ENCODE results near the gene B4GALT3. TPM values are rescaled to one million over a fixed set of nuclear protein-coding genes. Genes with fewer than 3 reads are reported as not detected.

B4GALT3 gene
- total RNA-seq, 1 donor from 2014 or later = 38.0 TPM

DNA sequence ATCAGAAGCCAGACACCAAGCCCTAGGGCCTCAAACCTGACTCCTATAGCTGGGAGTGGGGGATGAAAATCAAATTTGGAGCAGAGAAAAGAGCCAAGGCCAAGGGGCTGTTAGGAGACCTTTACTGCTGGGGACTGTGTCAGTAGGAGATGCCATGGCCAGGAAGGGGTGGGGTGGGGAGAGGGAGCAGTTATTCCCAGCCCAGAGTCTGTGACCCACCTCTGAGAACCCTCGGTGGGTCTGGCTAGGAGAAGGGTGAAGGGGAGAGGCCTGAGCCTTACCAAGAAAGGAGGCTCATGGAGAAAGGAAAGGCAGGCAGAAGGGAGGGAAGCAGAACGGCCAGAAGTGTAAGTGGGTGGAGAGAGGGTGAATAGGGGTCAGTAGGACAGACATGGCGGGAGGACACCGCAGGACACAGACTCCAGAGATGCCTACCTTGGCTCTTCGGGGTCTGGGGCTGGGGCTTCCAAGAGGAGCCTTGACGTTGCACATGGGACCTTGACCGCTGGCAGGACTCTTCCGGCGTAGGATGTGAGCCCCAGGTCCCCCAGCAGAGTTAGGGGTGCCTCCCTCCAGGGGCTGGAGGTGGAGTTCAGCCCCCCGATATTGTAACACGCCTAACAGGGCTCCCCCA lies 20.4 kb upstream of the B4GALT3 start:
- TF ChIP-seq, protein P1, sequence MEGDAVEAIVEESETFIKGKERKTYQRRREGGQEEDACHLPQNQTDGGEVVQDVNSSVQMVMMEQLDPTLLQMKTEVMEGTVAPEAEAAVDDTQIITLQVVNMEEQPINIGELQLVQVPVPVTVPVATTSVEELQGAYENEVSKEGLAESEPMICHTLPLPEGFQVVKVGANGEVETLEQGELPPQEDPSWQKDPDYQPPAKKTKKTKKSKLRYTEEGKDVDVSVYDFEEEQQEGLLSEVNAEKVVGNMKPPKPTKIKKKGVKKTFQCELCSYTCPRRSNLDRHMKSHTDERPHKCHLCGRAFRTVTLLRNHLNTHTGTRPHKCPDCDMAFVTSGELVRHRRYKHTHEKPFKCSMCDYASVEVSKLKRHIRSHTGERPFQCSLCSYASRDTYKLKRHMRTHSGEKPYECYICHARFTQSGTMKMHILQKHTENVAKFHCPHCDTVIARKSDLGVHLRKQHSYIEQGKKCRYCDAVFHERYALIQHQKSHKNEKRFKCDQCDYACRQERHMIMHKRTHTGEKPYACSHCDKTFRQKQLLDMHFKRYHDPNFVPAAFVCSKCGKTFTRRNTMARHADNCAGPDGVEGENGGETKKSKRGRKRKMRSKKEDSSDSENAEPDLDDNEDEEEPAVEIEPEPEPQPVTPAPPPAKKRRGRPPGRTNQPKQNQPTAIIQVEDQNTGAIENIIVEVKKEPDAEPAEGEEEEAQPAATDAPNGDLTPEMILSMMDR (IDR thresholded peaks at IDR 0.05; ENCODE audit: unreplicated experiment) = no peak
- Mint-ChIP-seq H3K36me3 (no peaks in the 10 kb centered on the region), H3K27me3 (ENCODE audit: low read depth) (no peaks in the 10 kb centered on the region), H3K27ac (peak overlapping the region; percentile 92), H3K4me3 (peak overlapping the region; percentile 62), H3K9me3 (no peaks in the 10 kb centered on the region), H3K4me1 (peaks cover 52% of the 10 kb centered on the region)
- DNase-seq (ENCODE audit: low spot score in 2 of 2, unreplicated experiment in 2 of 2) = no peak

DNA sequence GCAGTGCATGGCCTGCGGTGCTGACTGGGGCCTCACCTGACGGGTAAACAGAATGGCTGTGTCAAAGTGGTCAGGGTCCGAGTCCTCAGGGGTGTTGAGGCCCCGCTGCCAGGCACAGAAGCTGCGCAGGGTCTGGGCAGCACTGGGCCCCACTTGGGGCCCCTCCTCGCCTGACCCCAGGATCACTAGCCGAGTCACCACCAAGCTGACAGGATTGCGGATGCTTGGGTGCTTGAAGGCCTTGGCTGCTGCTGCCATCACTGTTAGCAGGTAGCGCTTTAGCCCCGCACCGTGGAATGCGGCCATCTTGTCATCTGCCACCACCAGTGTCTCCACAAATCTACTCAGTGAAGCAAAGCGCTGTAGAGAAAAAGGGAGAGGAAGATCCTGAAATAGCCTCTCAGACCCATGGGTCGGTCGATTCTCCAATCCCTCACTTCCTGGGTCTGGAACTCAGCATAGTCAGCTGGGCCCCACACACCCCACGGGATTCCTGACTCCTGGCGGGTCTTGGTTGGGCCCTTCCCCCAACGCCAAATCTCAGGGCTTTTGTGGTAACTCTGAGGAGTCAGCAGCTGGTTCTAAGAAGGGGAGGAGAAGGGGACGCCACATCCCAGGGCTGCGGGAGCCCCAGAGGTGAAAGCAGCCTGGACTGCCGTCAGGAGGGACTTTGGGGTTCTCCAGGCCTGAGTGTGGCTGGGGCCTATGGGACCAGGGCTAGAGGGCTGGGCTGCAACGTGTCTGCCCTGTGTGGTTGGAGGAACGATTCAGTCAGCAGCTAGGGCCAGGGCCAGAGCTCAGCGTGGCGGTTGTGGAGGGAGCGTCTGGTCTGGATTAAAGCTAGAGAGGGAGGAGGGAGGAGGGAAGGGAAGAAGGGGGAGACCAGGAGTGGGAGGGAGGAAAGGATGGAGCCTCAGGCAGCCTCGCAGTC lies 19.5 kb upstream of the B4GALT3 start:
- peak in 1 of 2 experiments; percentile 55 for DNase-seq (ENCODE audit: low spot score in 2 of 2, unreplicated experiment in 2 of 2)
- no peaks in the 10 kb centered on the region for H3K27me3 Mint-ChIP-seq (ENCODE audit: low read depth)
- H3K36me3 Mint-ChIP-seq = no peaks in the 10 kb centered on the region
- peak overlapping the region; percentile 92 for H3K27ac Mint-ChIP-seq
- H3K4me1 Mint-ChIP-seq = peaks cover 51% of the 10 kb centered on the region
- TF ChIP-seq, protein P1 (IDR thresholded peaks at IDR 0.05; ENCODE audit: unreplicated experiment) = no peak
- H3K9me3 Mint-ChIP-seq = no peaks in the 10 kb centered on the region
- H3K4me3 Mint-ChIP-seq = peak overlapping the region; percentile 62

DNA sequence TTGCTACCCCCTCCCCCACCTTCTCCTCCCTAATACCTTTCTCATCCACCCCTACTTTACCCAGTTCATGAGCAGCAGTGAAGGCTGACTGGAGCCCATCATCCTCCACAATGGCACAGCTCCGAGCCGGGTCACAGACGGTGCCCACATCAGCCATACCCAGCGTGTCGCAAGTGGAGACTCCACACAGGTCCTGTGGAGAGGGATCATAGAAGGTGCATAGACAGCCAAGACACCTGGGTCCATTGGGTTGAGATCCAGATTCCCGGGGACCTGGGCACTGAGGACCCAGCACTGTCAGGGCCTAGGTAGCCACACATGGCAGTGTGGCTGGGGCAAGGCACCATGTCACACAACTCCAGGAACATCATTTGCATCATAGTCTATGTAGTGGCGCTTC lies 18.8 kb upstream of the B4GALT3 start:
- Mint-ChIP-seq H3K4me3 (no peak overlapping the region), H3K27me3 (ENCODE audit: low read depth) (no peaks in the 10 kb centered on the region), H3K27ac (no peak overlapping the region), H3K4me1 (peaks cover 44% of the 10 kb centered on the region), H3K36me3 (no peaks in the 10 kb centered on the region), H3K9me3 (no peaks in the 10 kb centered on the region)
- TF ChIP-seq, protein P1 (IDR thresholded peaks at IDR 0.05; ENCODE audit: unreplicated experiment) = no peak
- DNase-seq (ENCODE audit: low spot score in 2 of 2, unreplicated experiment in 2 of 2) = no peak

DNA sequence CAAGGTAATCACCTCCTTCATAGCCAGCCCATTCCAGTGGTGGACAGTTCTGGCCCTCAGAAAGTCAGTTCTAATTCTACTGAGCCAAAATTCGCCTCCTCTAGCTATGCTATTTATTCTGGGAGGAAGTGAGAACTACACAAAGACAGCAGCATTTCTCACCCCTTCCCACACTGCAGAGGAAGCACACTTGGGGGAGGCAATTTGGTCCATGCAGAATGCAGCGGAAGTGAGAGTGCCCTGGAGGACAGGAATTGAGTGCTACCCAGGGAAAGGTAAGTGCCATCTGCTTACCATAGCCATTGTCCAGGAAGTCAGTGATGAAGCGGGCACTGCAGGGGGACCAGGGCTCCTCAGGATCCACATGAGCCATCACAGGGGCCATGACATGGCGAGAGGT lies 17.9 kb upstream of the B4GALT3 start:
- Mint-ChIP-seq H3K4me3 (no peak overlapping the region), H3K36me3 (no peaks in the 10 kb centered on the region), H3K27ac (no peak overlapping the region), H3K9me3 (no peaks in the 10 kb centered on the region), H3K27me3 (ENCODE audit: low read depth) (no peaks in the 10 kb centered on the region), H3K4me1 (peaks cover 36% of the 10 kb centered on the region)
- no peak for DNase-seq (ENCODE audit: low spot score in 2 of 2, unreplicated experiment in 2 of 2)
- TF ChIP-seq, protein P1 (IDR thresholded peaks at IDR 0.05; ENCODE audit: unreplicated experiment) = no peak

DNA sequence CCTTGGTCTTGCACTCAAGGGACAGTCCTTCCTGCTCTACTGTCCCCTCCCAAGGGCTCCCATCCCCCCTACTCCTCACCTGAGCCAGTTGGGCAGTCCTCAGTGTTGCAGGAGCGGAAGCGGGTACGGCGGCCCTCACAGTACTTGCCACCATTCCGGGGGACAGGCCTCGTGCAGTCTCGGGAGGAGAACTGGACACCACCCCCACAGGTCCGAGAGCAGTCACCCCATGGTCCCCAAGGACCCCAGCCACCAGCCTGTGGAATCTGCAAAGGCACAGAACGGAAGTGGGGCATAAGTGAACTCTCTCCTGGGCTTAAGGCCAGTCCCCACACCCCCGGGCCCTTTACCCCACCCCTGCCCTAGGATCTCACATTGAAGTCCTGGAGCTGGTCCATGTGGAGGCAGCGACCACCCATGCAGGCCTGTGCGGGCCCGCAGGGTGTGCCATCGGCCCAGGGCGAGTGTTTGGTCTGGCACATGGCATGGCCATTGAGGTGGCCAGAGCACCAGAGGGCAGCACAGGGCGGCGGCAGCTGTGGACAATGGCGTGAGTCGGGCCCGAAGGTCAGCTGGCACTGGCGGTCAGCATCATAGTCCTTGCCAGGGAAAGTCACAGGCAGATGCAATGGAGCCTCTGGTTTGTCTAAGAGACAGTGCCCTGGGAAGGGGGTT lies 16.4 kb upstream of the B4GALT3 start:
- Mint-ChIP-seq H3K4me1 (peaks cover 22% of the 10 kb centered on the region), H3K9me3 (no peaks in the 10 kb centered on the region), H3K4me3 (no peak overlapping the region), H3K36me3 (no peaks in the 10 kb centered on the region), H3K27ac (no peak overlapping the region), H3K27me3 (ENCODE audit: low read depth) (no peaks in the 10 kb centered on the region)
- DNase-seq (ENCODE audit: low spot score in 2 of 2, unreplicated experiment in 2 of 2) = no peak
- TF ChIP-seq, protein P1 (IDR thresholded peaks at IDR 0.05; ENCODE audit: unreplicated experiment) = no peak

Measured in mesothelial cell of epicardium (in vitro differentiated cells).